AG20443 (cell line): ENCODE data around the gene PTPRQ.
A peak's percentile ranks its signal among the peaks of the same experiment; 100 is the strongest.

Experiments used
- DNase-seq: peaks from one replicate; pipeline ENCODE4 v3.0.0; 2012; ENCODE audit warnings: low spot score, mixed read lengths

The PTPRQ gene

GRCh38 chr12:80702889-80703805 lies 259.1 kb downstream of the PTPRQ start:
- DNase-seq = peak; percentile 61

GRCh38 chr12:80704420-80704819 lies 260.4 kb downstream of the PTPRQ start:
- DNase-seq = no peak

DNA sequence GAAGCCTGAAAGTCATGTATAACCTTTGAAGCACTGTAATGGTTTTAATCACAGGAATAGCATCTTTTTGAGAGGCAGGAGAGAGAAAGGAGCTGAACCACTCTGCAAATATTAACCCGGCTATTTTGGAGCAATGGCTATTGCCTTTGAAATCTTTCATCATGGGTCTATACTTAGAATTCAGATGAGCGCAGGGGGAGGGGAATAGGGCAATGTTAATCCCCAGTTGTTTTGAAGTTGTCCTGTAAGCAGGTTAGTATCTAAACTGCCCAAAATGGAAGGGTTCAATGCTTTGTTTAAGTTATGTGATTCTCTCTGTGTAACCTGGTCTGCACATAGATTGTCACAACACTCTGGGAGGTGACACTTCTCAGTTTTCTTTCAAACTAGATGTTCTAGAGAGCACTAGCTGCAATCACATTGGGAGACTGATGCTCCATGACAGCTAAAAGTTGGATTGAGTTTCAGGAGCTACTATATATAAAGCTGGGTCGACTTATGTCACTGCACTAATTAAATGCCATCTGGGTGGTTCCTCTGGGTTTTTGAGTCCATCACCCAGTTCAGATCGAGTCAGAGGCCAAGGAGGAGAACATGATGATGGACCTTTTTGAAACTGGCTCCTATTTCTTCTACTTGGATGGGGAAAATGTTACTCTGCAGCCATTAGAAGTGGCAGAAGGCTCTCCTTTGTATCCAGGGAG lies 263.2 kb downstream of the PTPRQ start, which contains the start of gene MYF6:
MYF6 (plus strand) TSS at position 509 of the 704 bp plus-strand sequence; CDS start at position 595, 86 bp downstream.
- DNase-seq = no peak

DNA sequence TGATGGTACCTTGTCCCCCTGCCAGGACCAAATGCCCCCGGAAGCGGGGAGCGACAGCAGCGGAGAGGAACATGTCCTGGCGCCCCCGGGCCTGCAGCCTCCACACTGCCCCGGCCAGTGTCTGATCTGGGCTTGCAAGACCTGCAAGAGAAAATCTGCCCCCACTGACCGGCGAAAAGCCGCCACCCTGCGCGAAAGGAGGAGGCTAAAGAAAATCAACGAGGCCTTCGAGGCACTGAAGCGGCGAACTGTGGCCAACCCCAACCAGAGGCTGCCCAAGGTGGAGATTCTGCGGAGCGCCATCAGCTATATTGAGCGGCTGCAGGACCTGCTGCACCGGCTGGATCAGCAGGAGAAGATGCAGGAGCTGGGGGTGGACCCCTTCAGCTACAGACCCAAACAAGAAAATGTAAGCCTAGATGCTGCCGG lies 263.8 kb downstream of the PTPRQ start:
- no peak for DNase-seq

DNA sequence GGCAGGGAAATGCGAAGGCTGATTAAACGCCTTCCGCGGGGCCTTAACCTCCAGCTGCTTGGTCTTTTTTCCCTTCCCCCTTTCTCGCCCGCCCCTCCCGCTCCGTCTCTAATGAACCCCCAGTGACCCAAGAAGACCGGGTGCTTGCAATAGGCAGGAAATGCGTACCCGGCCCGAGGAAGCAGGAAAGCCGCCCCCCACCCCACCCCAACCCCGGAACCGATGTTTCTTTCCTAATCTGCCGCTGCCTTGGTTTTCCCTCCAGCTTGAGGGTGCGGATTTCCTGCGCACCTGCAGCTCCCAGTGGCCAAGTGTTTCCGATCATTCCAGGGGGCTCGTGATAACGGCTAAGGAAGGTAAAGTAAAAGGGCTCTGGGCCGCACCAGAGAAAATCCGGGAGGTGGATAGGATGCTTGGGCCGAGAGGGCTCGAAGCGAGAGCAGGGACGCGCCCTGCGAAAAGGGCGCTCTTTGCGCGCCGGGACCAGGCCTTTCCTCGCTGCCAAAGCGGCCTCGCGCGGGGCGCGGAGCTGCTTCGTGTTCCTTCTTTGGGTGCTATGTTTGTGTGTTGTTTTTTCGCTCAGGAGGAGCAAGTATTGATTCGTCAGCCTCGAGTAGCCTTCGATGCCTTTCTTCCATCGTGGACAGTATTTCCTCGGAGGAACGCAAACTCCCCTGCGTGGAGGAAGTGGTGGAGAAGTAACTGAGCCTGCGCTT lies 264.4 kb downstream of the PTPRQ start:
- no peak for DNase-seq

DNA sequence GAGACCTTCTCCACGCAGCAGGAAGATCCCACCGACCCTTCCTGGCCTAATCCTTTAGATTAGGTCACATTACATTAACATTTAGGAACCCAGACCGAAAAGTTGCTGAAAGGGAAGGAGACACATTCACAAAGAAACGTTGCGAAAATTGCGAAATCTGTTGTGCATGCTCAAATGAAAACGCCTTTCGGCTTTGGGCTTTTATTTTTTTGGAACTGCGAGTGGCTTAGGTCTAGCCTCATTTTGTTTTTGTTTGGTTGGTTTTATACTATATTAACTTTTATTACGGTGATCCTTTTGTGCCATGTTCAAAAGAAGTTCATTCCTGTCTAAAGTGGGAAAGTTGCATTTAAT lies 264.9 kb downstream of the PTPRQ start:
- DNase-seq = no peak

DNA sequence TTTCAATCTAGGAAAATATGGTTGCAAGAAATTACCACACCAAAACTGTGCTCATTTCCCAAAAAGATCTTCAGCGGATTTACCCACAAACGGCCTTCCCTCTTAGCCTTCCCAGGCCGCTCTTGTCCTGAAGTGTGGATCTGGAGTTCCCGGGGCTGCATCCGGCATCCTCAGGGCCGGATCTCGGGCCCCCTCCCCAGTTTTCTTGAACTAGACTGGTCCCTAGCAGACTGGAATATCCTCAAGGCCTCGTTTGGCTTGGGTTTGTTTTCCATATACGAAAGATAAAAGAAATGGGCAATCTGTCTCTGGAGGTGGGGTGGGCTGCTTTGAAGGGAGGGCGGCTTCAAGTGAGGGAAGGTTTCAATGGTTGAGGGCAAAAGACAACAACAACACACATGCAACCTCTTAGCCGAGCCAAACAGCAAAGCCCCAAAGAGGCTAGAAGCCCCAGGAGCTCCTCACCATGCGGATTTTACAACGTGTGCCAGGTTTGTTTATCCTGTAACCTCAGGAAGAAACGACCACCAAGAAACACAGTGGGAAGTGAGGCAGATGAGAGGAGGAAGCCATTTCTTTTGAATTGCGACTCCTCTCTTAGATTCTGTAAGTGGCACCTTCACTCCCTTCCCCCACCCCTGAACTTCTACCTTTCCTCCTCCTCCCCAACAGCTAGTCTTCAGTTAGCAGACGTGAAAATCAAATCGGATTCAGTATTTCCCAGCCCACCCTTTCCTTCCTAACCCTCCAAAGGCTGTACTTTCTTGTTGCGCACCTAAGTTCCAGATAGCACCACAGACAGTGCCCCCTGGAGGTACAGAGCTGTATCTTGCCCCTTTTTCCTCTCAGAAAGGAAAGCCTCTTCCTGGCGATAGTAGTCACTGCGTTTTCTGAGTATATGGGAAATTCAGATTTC lies 266.0 kb downstream of the PTPRQ start:
- no peak for DNase-seq

DNA sequence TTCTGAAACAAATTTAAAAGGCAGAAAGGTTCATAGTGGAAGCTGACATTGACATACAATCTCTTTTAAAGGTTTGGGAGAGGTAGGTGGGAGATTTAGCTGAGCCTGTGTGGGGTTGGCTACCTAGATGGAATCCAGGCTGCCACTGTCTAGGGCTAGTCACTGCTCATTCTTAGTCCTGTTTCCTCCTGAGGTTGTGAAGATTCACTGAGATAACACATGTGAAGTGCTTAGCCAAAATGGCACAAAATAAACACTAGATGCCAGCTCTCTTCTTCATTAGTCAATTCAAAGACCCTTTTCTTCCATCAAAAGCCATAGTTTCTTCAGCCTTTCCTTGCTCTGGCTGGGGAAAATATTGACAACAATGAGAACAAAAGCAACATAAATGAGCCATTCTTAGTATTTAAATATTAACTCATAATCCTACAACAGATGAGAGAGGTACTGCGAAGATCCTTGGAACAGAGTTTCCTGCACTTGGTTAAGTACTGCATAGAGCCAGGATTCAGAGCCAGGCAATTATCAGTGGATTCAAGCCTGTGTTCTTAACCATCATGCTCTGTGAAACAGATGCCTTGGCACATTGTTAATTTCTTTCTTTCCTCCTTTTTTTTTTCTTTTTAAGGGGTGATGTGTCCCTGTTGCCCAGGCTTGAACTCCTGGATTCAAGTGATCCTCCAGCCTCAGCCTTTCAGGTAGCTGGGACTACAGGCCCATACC lies 266.9 kb downstream of the PTPRQ start:
- no peak for DNase-seq

GRCh38 chr12:80711866-80712265 lies 267.8 kb downstream of the PTPRQ start:
- DNase-seq = no peak

- no peak for DNase-seq
Observed at GRCh38 chr12:80712866-80713265, 268.8 kb downstream of the PTPRQ start.

GRCh38 chr12:80713419-80713818 lies 269.4 kb downstream of the PTPRQ start:
- DNase-seq = no peak

DNA sequence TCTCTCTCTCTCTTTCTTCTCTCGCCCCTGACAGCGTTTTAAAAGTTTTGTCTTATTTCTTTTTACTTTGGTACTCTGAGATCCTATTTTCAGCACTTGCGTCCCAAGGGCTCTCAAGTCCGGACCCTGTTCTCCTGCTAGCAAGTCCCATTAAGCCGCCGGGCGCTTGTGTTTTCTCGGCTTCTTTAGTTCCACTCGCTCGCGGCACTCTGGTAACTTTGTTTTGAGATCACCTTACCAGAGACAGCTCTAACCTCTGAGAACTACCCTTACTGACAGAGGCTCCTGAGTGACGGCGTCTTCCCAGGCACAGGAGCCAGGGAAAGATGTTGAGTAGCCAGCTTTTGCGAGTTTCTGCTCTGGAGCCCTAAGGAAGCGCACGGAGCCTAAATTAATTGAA lies 270.0 kb downstream of the PTPRQ start:
- DNase-seq = no peak

GRCh38 chr12:80714846-80715245 lies 270.8 kb downstream of the PTPRQ start:
- no peak for DNase-seq

DNA sequence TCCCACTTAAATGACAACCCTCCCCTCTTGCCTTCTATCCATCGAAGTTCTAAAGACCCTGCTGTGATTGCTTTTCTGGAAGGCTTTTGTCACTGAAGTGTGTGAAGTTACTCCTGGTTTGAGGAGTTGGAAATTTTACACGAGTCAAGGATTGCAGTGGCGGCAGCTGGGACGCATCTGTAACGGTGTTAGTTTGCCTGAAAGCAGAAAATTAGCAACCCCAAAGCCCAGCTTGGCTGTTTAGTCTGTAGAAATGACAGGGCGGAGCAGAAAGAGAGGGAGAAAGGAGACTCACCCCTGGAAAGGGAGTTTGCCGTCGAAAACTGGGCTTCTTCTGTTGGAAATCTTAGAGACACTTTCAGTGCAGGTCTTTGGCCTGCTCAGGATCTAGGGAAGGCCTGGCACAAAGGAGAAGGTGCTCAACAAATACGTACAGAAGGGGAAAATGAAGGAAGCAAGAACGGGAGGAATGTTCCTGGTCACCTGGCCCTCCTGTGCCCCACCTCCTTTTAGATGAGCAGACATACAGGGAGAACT lies 271.7 kb downstream of the PTPRQ start:
- DNase-seq = no peak

DNA sequence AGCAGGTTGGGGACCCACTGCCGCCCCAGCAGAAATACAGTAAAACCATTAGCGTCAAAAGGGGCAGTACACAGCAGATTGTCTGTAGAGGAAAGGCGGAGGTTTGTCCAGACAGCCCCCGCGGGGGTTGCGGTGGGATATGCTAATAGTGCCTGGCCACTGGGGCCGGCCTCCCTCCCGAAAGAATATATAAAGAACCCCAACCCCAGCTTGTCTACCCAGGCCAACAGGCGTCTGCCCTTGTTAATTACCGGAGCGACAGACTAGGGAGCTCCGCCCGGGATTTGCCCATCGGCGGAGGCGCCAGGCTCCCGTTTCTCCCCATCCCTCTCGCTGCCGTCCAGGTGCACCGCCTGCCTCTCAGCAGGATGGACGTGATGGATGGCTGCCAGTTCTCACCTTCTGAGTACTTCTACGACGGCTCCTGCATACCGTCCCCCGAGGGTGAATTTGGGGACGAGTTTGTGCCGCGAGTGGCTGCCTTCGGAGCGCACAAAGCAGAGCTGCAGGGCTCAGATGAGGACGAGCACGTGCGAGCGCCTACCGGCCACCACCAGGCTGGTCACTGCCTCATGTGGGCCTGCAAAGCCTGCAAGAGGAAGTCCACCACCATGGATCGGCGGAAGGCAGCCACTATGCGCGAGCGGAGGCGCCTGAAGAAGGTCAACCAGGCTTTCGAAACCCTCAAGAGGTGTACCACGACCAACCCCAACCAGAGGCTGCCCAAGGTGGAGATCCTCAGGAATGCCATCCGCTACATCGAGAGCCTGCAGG lies 272.8 kb downstream of the PTPRQ start, which contains the start of gene MYF5:
MYF5 (plus strand) TSS at position 217 of the 774 bp plus-strand sequence; CDS start at position 369, 152 bp downstream.
- DNase-seq = no peak

- no peak for DNase-seq
Observed at GRCh38 chr12:80717856-80718255, 273.8 kb downstream of the PTPRQ start.

GRCh38 chr12:80720516-80720915 lies 276.5 kb downstream of the PTPRQ start:
- no peak for DNase-seq

DNA sequence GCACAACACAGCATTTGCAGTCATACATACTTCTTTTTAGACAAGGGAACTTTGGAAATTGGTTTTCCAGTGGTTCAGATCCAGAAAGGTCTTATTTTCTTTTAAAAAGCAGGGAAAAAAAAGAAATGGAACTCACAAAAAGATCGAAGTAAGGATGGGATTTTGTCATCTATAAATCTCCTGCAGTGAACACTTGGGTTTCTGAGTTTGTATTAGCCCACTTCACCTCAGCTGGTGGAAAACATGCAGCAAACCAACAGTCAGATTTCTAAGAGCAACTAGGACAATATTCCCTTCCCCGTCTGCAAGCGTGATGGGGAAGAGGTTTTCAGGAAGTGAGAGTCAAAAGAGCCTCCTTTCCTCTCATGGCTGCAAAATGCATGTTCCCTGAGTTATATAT lies 277.3 kb downstream of the PTPRQ start:
- DNase-seq = no peak
